ENCODE data around the gene MIGA2.

DNA sequence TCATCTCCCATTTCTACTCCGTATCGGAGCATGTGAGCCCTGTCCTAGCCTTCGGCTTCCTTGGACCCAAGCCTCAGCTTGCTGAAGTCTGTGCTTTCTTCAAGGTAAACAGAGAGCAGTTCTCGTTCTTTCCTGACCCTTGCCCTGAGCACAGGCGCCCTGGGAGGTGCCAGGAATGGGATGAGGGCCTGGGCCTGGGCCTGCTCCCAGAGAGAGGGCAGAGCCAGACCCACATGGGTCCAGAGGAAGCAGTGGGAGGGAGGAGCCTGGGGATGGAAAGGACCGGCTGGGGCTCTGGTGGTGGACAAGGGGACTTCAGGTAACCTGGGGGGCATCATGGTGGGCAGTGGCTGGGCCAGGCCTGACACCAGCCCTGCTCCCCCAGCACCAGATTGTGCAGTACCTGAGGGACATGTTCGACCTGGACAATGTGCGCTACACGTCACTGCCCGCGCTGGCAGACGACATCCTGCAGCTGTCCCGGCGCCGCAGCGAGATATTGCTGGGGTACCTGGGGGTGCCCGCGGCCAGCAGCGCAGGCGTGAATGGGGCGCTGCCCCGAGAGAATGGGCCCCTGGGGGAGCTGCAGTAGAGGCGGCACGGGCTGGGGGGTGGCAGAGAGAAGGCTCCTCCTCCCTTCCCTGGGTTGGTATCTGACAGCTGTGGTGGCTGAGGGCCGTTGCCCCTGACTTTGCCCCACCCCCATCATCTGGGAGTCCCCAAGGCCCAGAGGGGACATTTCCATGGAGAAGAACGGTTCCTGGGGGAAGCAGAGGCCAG, 33.6 kb downstream of the MIGA2 start:
- TF ChIP-seq POLR2AphosphoS5 (IDR thresholded peaks at IDR 0.05; ENCODE audit: borderline replicate concordance, low read depth, low read length) (no peak), EZH2 (IDR thresholded peaks at IDR 0.05) (no peak), FOXP2 (optimal IDR thresholded peaks at IDR 0.05; ENCODE audit: control extremely low read depth, extremely low read length, insufficient read depth) (no peak)

All from SK-N-MC (cell line).